GM19035 (cell line): ENCODE measurements around the gene RER1.
A peak's percentile ranks its signal among the peaks of the same experiment; 100 is the strongest.

ENCODE experiments used
- ATAC-seq: cut with Tn5 transposase; IDR thresholded peaks from one replicate; pipeline ENCODE4 v1.9.1; 2021; ENCODE audit not compliant: unreplicated experiment

The RER1 gene, protein sequence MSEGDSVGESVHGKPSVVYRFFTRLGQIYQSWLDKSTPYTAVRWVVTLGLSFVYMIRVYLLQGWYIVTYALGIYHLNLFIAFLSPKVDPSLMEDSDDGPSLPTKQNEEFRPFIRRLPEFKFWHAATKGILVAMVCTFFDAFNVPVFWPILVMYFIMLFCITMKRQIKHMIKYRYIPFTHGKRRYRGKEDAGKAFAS

DNA sequence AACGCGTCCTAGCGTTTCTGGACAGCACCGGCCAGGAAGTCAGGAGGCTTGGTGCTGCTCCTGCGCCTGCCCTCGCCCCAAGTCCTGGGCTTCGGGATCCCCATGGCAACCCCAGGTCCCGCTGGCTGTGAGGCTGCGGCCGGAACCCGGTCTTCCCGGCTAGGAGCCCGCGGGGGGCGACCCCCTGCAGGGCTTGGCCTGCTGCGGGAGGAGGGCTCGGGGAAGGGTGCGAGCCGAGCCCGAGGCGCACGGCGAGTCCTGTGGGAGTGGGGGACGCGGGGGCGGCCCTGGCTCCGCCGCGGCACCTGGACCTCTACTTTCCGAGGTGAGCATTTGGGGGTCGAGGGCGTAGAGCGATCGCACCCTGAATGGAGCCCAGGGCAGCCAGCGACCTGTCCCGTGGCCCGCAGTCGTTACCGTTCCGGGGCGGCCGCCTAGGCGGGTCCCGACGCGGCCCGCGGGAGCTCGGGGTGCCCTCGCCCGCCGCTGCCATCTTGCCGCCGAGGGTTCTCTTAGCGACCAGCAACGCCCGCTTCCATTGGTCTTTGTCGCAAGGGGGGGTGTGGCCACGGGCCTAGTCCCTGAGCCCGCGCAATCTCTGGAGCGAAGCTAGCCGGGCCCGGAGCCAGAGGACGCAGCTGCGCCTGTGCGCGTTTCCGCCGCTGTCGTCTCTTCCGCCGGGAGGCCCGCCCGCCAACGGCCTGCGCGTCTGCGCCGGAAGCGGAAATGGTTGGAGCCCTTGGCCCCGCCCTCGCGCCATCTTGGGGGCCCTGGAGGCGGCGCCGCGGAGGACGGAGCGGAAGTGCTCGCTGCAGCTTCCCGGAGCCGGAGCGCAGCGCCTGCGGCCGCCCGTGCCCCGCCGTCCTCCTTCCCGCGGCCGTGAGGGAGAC, at the start of gene RER1, which contains the start of gene MORN1:
RER1 (plus strand) TSS at position 801 of the 890 bp plus-strand sequence. CDS start 3,950 bp downstream, outside the sequence.
MORN1 (minus strand) TSS at position 514 of the 890 bp plus-strand sequence; CDS start at position 493, 21 bp downstream.
- ATAC-seq, result peak; percentile 89

DNA sequence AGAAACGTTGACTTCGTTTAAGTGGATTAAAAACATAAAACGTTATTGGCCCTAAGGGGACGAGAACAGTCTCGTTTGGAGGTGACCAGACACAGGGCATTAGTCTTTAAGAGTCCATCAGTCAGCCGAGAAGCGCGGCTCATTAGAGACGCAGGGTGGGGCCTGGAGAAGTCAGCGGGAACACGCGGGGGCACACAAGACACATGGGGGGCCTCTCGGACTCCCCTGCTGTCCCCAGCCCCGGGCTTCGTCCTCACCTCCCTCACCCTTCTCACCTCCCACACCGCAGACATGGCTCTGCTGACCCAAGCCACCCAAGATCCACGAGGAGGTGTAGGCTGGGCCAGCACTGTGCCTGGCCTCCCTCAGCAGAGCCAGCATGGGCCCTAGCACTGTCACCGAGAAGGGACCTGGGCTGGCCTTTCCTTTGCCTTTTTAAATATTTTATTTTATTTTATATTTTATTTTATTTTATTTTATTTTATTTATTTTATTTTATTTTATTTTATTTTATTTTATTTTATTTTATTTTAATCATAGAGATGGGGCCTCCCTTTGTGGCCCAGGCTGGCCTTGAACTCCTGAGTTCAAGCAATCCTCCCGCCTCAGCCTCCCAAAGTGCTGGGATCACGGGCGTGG, 49.1 kb upstream of the RER1 start:
- ATAC-seq, result no peak

DNA sequence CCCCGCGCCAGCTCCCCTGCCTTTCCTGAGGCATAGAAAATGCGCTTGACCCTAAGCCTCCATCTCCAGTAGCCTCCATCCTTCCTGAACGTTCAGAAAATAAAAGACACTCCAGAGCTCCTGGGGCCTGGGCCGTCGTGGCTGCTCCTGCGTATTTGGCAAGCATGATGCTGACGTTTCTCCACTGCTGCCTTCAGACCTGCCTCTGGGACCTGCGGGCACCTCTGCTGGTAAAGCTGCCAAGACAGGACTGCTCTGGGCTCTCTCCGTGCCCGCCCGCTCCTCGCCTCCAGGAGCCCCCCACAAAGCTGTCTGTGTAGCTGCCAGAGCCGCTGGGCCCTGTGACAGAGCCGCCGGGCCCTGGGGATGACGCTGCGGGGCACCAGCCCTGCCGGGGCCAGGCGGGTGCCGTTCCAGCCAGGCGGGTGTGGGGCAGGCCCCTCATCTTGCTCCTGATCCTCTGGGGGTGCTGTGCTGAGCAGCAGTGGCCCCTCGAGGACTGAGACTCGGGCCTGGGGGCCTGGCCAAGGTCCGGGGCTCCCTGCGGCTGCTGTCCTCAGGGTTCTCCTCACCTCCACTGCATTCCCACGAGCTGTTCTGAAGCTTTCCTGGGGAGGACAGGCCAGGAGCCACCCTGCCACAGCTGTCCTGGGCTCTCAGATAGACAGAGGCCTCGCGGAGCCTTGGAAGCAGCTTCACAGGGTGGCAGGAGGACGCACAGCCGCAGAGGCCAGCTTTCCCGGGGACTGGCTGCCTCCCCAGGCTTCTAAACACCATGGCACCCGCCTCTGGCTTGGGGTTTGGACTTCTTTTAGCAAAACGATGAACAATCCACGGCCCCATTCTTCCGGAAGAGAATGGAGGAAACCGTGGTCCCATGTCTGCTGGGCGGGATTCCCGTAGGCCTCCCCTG, 48.4 kb upstream of the RER1 start:
- ATAC-seq, result no peak

DNA sequence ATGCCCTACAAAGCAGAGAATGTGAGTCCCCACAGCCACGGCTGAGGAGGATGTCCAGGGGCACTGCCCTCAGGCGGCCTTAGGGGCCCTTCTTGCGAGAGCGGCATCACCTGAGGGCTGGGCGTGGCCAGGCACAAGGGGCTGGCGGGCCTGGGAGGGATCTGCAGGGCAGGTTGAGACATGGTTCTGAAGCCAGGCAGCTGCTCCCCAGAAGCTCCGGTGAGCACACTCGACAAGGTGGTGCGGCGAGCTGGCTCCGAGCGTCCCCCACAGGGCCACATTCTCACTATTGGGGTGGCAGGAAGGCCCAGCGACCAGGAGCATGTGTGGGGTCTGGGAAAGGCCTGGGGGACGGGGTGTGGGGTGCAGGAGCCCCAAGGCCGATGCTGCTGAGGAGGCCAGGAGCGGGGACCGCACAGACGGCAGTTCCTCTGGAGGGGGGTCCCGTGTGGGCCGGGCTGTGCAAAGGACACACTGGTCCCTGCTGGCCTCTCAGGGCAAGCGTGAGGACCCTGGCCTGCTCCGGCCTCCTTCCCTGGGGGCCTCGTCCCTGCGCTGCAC, 47.4 kb upstream of the RER1 start:
- ATAC-seq, result no peak

DNA sequence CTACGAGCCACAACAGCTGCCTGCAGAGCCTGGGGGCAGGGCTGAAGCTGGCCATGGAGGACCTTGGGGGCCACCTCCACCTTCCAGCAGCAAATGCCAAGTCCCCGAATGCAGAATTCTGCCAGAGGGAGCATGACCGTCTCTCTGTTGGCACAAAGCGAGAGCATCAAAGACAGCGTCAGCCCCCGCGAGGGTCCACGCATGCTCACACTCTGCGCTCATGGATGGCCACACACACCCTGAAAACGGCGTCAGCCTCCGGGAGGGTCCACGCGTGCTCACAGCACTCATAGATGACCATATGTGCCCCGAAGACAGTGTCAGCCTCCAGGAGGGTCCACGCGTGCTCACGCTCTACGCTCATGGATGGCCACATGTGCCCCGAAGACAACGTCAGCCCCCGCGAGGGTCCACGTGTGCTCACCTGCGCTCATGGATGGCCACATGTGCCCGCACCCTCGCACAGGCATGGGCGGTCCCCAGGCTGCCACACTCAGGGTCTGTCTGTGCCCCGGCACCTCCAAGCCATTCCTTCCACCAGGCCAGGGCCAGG, 46.8 kb upstream of the RER1 start:
- ATAC-seq, result no peak

DNA sequence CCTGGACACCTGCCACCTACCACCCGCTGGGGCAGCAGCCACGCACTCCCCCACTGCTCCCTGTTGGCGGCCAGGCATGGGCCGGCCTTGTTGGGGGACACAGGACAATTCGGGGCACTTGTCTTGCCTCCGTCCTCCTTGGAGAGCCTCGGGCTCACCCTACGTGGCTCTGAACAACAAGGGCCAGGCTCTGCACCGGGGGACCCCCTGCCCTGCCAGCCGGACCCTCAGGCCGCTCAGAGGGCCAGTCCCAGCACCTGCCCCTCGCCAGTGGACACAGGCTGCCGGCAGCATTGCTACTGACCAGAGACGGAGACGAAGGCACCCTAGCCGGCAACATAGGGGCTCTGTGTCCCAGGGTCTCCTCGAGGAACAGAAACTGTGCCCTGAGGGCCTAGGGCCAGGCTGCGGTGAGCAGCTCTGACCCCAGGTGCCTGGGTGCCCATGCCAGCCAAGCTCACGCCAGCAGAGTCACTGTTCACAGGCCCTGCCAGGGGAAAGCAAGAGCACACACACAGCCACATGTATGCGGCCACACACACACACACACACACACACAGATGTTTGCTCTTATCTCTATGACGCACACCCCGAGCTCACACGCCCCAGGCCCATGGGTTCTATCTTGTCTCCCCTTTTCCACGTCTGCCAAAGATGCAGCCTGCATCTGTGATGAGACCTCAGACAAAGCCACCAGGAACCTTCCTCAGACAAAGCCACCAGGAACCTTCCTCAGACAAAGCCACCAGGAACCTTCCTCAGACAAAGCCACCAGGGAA, 46.2 kb upstream of the RER1 start:
- no peak for ATAC-seq

DNA sequence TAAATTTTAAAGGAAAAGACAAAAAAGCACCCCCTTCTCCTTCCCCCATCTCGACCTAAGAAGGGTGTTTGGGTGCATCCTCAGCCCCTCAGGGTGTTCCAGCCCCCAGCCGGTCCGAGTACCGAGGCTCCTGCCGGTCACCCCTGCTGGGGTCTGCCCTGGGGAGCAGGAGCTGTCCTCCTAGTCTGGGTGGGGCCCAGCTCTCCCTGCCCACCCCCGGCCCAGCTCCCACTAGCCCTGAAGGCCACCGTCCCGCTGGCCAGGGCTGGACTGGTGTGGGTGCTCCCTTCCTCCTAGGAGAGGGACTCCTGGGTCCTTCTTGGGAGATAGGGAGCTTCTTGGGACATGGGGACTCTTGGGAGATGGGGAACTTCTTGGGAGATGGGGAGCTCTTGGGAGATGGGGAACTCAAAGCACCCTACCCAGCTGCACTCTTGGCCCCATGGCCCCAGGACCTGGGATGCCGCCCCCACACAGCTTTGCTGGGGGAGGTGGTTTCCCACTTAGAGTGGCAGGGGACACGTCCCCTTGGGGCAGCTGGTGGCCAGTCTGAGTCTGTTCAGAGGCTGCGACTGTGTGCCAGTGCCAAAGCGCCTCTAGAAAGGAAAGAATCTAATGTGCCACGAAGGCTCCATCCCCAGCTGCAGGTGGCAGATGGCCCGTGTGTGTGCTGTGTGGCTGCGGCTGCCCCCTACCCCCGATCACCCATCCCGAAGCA, 44.8 kb upstream of the RER1 start:
- no peak for ATAC-seq

DNA sequence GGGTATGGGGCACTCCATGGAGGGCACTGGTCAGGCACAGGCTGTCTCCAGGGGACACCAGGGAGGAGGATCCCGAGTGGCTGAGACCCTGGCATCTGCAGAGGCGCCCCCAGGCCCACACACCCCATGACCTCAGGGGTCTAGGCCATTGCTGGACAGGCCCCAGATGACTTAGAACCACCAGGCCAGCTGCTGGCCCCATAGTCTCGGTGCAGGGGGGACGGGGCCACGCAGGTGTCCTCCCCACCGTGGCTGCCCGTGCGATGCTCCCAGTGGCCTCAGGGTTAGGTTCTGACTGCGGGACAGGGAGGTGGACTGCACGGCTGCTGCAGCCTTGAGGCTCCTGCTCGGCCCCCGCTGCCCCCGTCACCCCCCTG, 44.2 kb upstream of the RER1 start:
- no peak for ATAC-seq

DNA sequence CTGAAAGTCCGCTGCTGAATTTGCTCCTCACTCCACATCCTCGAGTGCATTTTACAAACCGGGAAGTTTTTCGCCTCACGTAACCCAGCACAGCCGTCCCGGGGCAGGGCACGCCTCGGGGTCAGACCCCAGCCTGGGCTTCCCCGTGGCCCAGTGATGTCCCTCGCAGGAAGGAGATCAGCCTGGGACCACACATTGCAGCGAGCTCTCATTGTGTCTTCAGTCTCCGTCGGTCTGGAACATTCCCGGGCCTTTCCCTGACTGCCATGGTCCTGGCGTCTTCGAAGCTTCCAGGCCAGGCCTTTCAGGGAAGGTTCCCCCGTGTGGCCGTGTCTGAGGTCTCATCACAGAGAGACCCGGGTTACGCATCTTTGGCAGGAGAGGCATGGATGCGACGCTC, 43.7 kb upstream of the RER1 start:
- no peak for ATAC-seq

DNA sequence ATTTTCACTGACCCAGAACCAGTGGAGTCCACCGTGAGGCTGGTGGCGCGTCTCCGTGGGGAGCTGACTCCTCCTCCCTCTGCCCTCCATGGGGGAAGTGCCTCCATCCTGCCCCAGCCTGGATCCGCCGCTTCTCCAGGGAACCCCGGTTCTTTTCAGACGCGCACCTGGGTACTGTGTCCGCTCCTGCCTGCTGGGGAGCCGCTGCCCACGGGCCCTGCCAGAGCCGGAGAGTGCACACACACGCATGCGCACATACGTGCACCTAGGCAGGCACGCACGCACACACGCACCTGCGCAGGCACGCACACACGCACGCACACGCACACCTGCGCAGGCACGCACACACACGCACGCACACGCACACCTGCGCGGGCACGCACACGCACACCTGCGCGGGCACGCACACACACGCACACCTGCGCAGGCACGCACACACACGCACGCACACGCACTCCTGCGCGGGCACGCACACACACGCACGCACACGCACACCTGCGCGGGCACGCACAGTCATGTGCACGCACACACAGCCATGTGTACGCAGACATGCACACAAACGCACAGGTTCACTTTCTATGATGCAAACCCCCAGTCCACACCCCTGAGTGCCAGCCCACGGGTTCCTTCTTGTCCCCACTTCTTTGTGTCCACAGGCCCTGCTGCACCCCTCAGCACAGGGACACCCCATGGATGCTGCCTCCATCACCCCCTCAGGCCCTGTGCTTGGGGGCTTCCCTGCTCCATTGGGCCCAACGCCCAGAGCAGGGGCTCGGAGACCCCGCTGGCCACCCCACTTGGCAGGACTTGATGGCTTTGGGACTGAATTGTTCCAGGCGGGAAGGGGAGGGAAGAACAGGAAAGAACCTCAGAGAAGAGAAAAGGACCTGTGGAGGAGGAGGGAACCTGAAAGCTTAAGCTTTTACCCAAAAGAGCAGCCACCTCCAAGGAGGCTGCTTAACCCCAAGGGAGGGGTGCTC, 43.0 kb upstream of the RER1 start:
- no peak for ATAC-seq

DNA sequence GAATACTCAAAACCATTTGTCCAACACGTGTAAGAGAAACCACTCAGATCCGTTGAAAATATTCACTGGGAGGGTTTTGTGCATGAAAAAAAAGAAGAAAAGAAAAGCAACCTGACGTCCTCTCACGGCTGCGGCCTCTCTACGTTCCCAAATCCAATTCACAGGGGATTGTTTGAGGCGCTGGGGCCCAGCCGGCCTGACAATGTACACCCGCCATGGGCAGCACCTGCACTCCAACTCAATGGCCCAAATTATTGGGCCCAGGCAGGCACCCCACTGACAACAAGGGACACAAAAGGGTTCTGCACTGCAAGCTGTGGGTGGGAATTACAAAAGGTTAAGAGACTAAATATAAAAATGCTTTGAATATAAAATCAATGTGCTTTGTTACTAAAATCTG, 41.8 kb upstream of the RER1 start:
- no peak for ATAC-seq

DNA sequence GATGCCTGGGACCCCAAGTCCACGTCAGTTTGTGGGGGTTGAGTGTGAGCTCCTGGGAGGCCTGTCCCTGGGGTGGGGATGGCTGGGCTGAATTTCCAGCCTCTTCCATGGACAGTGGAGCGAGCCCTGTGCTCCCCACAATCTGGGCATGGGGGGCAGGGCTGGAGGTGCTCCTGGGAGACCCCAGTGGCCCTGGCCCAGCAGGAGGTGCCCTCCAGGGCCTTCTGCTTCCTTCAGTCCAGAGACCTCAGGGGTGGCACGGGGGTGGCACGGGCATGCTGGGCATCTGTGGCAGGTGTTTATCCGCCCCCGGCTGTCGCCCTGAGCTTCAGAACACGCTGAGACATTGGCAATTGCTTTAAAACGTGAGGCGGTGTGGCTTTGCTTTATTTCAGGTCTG, 41.1 kb upstream of the RER1 start:
- ATAC-seq, result no peak

DNA sequence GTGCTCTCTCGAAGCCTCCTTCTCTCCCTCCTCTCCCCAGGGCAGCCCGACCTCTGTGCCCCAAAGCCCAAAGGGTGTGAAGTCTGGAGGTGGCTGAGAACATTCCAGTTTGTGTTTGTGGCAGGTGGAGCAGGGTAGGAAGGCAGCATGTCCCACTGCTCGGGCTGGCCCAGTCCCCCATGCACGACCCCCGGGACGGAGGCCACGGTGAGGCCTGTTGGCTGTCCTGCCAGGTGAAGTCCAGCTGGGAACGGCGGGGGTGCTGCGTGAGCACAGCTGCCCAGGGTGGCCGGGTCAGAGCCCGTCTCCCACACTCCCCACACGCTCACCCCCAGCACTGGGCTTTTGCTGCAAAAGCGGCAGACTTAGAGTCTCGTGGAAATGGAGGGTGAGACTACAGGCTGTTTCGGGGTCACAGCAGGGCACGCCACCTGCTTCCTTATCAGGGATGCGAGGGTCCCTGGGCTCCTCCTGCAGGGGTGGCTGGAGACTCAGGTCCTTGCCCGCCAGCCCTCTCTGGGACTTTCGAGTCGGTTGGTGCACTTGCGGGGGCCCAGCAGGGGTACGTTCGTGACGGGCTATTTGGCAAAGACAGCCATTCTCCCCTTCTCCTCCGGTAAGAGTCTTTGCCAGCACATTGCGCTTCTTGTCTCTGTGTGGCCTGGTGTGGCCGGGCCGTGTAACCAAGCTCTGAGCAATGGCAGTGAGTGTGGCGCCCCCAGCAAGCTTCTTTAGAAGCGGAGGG, 40.6 kb upstream of the RER1 start:
- no peak for ATAC-seq

DNA sequence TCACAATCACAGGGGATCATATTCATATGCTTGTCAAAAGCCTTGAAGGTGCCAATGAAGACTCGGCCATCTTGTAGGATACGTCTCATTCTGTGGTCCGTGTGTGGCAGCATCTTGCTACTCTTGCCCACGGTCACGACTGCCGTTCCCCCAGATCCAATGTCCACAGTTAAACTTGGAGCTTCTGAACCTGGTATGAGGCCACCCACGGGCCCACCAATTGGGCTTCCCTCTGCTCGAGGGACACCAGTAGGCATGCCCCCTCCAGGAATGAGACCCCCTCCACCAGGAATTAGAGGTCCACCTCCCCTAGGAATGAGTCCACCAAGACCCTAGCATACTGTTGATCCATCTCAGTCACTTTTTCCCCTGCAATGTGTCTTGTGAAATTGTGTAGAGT, 39.9 kb upstream of the RER1 start:
- no peak for ATAC-seq

DNA sequence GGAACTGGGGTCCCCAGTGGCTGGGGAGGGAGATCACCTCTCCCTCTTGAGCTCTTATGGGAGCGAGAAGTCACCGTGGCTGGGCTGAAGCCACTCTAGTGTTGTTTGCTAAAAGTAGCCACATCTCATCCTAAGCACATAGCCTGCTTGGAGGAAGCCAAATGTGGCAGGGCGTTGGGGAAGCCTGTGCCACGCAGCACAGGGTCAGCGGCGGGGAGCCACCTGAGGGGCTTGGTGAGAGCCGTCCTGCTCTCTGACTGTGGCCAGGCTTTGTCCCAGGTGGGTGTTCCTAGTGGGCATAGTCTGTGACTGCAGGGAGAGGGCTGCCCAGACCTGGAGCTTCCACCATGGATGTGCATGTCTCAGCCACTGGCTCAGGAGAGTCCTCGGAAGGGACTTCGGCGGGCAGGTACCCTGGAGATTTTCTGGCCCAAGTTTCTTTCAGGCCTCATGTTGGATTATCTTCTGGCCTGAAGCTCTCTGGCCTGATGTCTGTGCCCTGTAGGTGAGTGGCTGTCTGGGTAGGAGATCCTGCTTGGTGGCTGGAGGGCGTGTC, 39.2 kb upstream of the RER1 start:
- no peak for ATAC-seq

DNA sequence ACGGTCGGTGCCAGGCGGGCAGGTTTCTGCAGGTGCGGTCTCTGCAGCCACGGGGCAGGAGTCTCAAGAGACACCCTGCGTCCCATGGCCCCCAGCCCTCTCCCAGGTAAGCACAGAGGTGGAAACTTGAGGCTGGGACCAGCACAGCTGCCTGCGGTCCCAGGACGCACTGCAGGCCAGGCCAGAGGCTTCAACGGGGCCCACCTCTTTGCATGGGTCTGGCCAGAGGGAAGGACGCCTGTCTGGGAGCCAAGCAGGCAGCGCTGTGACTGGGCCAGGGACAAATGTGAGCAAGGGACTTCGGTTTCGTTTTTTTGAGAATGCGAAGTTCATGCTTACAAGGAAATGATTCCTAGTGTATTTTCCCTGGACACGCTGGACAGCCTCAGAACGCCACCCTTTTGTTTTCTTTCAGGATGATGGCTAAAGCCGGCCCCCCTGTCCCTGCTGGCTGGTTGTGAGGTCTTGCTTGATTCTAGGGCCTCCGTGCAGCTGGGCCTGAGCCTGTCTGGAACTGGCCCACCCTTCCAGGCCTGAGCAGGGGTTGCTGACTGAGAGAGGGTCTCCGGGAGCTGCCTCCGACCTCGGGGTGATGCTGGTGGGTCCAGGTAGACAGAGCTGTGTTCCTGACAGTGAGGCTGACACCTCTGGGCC, 38.6 kb upstream of the RER1 start:
- no peak for ATAC-seq
